Thoracic aorta (tissue), 2 donors: ENCODE results near the gene CDH23. TPM values are rescaled to one million over a fixed set of nuclear protein-coding genes. Genes with fewer than 3 reads are reported as not detected.
"Not testable (repeated sequence)": the region's sequence is repeated elsewhere in the genome, so short reads cannot be mapped to it uniquely, and the experiment has no call there.

Experiments
- ATAC-seq: fragments of 150-250 bp; one replicate; pipeline ENCODE4 v1.8.0; 2017; ENCODE audit warnings: low read depth; ENCODE audit not compliant: insufficient number of reproducible peaks, low FRiP score
- DNase-seq: peaks from one replicate; pipeline ENCODE4 v3.0.0-alpha.2; 2020; ENCODE audit warnings: low spot score
- H3K27ac ChIP-seq, 2 donors: fragments of 200-600 bp; sonication (generic); 1 replicate in 1 of 2; 2 replicates in 1 of 2; pipeline ENCODE4 v1.5.1; 2016; ENCODE audit warnings: mild to moderate bottlenecking in 2 of 2, moderate library complexity in 2 of 2
- H3K27me3 ChIP-seq: fragments of 200-600 bp; sonication (generic); replicated peaks from 2 replicates; pipeline ENCODE4 v1.6.0; 2016; ENCODE audit warnings: mild to moderate bottlenecking; ENCODE audit not compliant: insufficient read depth
- H3K36me3 ChIP-seq: fragments of 200-600 bp; sonication (generic); one replicate; pipeline ENCODE4 v1.5.1; 2016
- H3K4me1 ChIP-seq, 2 donors: fragments of 200-600 bp; sonication (generic); 1 replicate in 1 of 2; 2 replicates in 1 of 2; pipeline versions ENCODE4 v1.5.1 to v1.6.0; 2016; ENCODE audit warnings: low read depth in 2 of 2, mild to moderate bottlenecking in 1 of 2; ENCODE audit not compliant: control insufficient read depth in 1 of 2
- H3K4me3 ChIP-seq: fragments of 200-600 bp; sonication (generic); 2 replicates; pipeline ENCODE4 v1.5.1; 2016; ENCODE audit warnings: mild to moderate bottlenecking
- H3K9me3 ChIP-seq: fragments of 200-600 bp; sonication (generic); 2 replicates; pipeline ENCODE4 v1.5.1; 2016
- CTCF ChIP-seq: fragments of 200-600 bp; sonication (generic); IDR thresholded peaks from one replicate; pipeline ENCODE4 v1.5.1; 2019; ENCODE audit warnings: antibody characterized with exemption
- total RNA-seq, 2 donors: library from RNA; depleted of rRNA; stranded (reverse); fragments of >200 nt; gene quantifications; one replicate each; pipeline versions ENCODE4 v1.1.0 to v1.2.3, GENCODE V29; 2016

The CDH23 gene
- total RNA-seq, 2 donors from 2014 or later: 10.6 to 10.8 TPM

GRCh38 chr10:71849461-71849908, 452.8 kb downstream of the CDH23 start:
- H3K9me3 ChIP-seq: no peaks in the 10 kb centered on the region
- no peak for ATAC-seq
- no peak overlapping the region for H3K27ac ChIP-seq
- no peaks in the 10 kb centered on the region for H3K36me3 ChIP-seq
- H3K4me3 ChIP-seq: peak overlapping the region; percentile 99
- no peak for DNase-seq
- no peaks in the 10 kb centered on the region for H3K27me3 ChIP-seq
- peaks cover 35 to 52% of the 10 kb centered on the region in 2 donors for H3K4me1 ChIP-seq
- no peak for TF ChIP-seq CTCF

- H3K36me3 ChIP-seq: no peaks in the 10 kb centered on the region
- no peaks in the 10 kb centered on the region for H3K27me3 ChIP-seq
- TF ChIP-seq CTCF: no peak
- ATAC-seq (no peak), DNase-seq (no peak)
- H3K4me3 ChIP-seq: peak overlapping the region; percentile 99
- peak overlapping the region; percentile 98 for H3K27ac ChIP-seq
- peaks cover 35 to 52% of the 10 kb centered on the region in 2 donors for H3K4me1 ChIP-seq
- no peaks in the 10 kb centered on the region for H3K9me3 ChIP-seq
These were observed 453.5 kb downstream of the CDH23 start for GRCh38 chr10:71850021-71850742.

- peak; percentile 98 for DNase-seq
- Histone ChIP-seq H3K4me1 (peaks cover 31 to 47% of the 10 kb centered on the region in 2 donors), H3K27me3 (no peaks in the 10 kb centered on the region), H3K9me3 (no peaks in the 10 kb centered on the region), H3K27ac (peak within 1 kb of the TSS; percentile 98), H3K36me3 (no peaks in the 10 kb centered on the region), H3K4me3 (peak within 1 kb of the TSS; percentile 99)
- TF ChIP-seq CTCF: no peak
- peak; percentile 91 for ATAC-seq
These were observed 454.2 kb downstream of the CDH23 start, which contains the start of gene PSAP for GRCh38 chr10:71850743-71851464. Gene PSAP, minus strand, starts transcription at chr10:71851251. Its CDS starts 30 bp downstream, at chr10:71851221.

- H3K9me3 ChIP-seq, H3K36me3 ChIP-seq, DNase-seq, H3K27me3 ChIP-seq, ATAC-seq: not testable (repeated sequence)
- Histone ChIP-seq H3K27ac (peak overlapping the region; percentile 72 to 98), H3K4me3 (peak overlapping the region; percentile 99), H3K4me1 (peaks cover 31 to 41% of the 10 kb centered on the region in 2 donors)
These were observed 454.9 kb downstream of the CDH23 start for GRCh38 chr10:71851465-71852095.

GRCh38 chr10:71852355-71852937, 455.7 kb downstream of the CDH23 start:
- no peak for TF ChIP-seq CTCF
- Histone ChIP-seq H3K27ac (peak overlapping the region in 1 of 2 donors; percentile 15), H3K4me3 (no peak overlapping the region), H3K27me3 (no peaks in the 10 kb centered on the region), H3K9me3 (no peaks in the 10 kb centered on the region), H3K36me3 (no peaks in the 10 kb centered on the region), H3K4me1 (peaks cover 29 to 32% of the 10 kb centered on the region in 2 donors)
- ATAC-seq (no peak), DNase-seq (no peak)
